Calu3 (cell line): ENCODE data around the gene ATXN2. TPM values are rescaled to one million over a fixed set of nuclear protein-coding genes. Genes with fewer than 3 reads are reported as not detected.
"Not testable (repeated sequence)": the region's sequence is repeated elsewhere in the genome, so short reads cannot be mapped to it uniquely, and the experiment has no call there.

Experiments
- BruUV-seq: library from RNA; stranded (reverse); fragments of 400-500 nt; replicated peaks from 2 replicates; lab custom pipeline; 2021; lab: Mats Ljungman, UMichigan
- CTCF ChIA-PET: fragments of 300-600 bp; sonication (Branson Sonifier 250); formaldehyde crosslinking; loops from one replicate; lab custom pipeline; 2022; ENCODE audit warnings: antibody characterized with exemption; lab: Charles Lee
- DNase-seq: peaks from one replicate; pipeline ENCODE4 v3.0.0; 2022
- H3K27ac Mint-ChIP-seq: one replicate; pipeline ENCODE4 v1.8.0; 2022; ENCODE audit warnings: mixed read lengths; ENCODE audit not compliant: unreplicated experiment
- H3K27me3 Mint-ChIP-seq: one replicate; pipeline ENCODE4 v1.8.0; 2022; ENCODE audit warnings: mixed read lengths; ENCODE audit not compliant: unreplicated experiment
- H3K36me3 Mint-ChIP-seq: one replicate; pipeline ENCODE4 v1.8.0; 2022; ENCODE audit warnings: mild to moderate bottlenecking, moderate library complexity, mixed read lengths; ENCODE audit not compliant: insufficient read depth, unreplicated experiment
- H3K4me1 Mint-ChIP-seq: one replicate; pipeline ENCODE4 v1.8.0; 2022; ENCODE audit warnings: mild to moderate bottlenecking, low read depth, mixed read lengths; ENCODE audit not compliant: unreplicated experiment
- H3K4me3 Mint-ChIP-seq: one replicate; pipeline ENCODE4 v1.8.0; 2022; ENCODE audit warnings: mild to moderate bottlenecking, low read depth, moderate library complexity, mixed read lengths; ENCODE audit not compliant: unreplicated experiment
- H3K9me3 Mint-ChIP-seq: one replicate; pipeline ENCODE4 v1.8.0; 2022; ENCODE audit warnings: low read depth, mixed read lengths; ENCODE audit not compliant: unreplicated experiment
- intact Hi-C: fragments of 100-400 bp; cut with micrococcal nuclease; formaldehyde crosslinking; loops from one replicate; pipeline ENCODE4 v1.10.0; 2022; ENCODE audit not compliant: unreplicated experiment
- total RNA-seq: library from RNA; stranded (reverse); gene quantifications from 2 replicates; pipeline ENCODE4 v1.2.3, GENCODE V29; 2022
- TF ChIP-seq, protein P1 (sequence below): fragments of 200-600 bp; IDR thresholded peaks from one replicate; pipeline ENCODE4 v1.8.0; 2022; ENCODE audit warnings: antibody characterized with exemption; ENCODE audit not compliant: unreplicated experiment

The ATXN2 gene
- total RNA-seq, 1 experiment from 2014 or later = 123 TPM

- no peak overlapping the region for H3K4me3 Mint-ChIP-seq
- intact Hi-C loops = no loop called here
- TF ChIP-seq, protein P1, sequence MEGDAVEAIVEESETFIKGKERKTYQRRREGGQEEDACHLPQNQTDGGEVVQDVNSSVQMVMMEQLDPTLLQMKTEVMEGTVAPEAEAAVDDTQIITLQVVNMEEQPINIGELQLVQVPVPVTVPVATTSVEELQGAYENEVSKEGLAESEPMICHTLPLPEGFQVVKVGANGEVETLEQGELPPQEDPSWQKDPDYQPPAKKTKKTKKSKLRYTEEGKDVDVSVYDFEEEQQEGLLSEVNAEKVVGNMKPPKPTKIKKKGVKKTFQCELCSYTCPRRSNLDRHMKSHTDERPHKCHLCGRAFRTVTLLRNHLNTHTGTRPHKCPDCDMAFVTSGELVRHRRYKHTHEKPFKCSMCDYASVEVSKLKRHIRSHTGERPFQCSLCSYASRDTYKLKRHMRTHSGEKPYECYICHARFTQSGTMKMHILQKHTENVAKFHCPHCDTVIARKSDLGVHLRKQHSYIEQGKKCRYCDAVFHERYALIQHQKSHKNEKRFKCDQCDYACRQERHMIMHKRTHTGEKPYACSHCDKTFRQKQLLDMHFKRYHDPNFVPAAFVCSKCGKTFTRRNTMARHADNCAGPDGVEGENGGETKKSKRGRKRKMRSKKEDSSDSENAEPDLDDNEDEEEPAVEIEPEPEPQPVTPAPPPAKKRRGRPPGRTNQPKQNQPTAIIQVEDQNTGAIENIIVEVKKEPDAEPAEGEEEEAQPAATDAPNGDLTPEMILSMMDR = no peak
- H3K27ac Mint-ChIP-seq = no peak overlapping the region
- no peaks in the 10 kb centered on the region for H3K9me3 Mint-ChIP-seq
- H3K4me1 Mint-ChIP-seq = no peaks in the 10 kb centered on the region
- BruUV-seq = no TSS peak
- no peak for DNase-seq
- CTCF ChIA-PET = no interaction called here
- H3K36me3 Mint-ChIP-seq = peaks cover 31% of the 10 kb centered on the region
- H3K27me3 Mint-ChIP-seq = no peaks in the 10 kb centered on the region
These were observed 3.2 kb upstream of the ATXN2 start for GRCh38 chr12:111602348-111602747.

- intact Hi-C loops, H3K4me3 Mint-ChIP-seq, H3K27me3 Mint-ChIP-seq, H3K9me3 Mint-ChIP-seq, DNase-seq, BruUV-seq, CTCF ChIA-PET, H3K4me1 Mint-ChIP-seq: not testable (repeated sequence)
- peak overlapping the region; percentile 99 for H3K27ac Mint-ChIP-seq
- H3K36me3 Mint-ChIP-seq = peaks cover 36% of the 10 kb centered on the region
These were observed 1.9 kb upstream of the ATXN2 start for GRCh38 chr12:111600986-111601385.

- TF ChIP-seq, protein P1 = no peak
- BruUV-seq = no TSS peak
- intact Hi-C loops = no loop called here
- Mint-ChIP-seq H3K4me3 (peak overlapping the region; percentile 94), H3K4me1 (peaks cover 9% of the 10 kb centered on the region), H3K27me3 (no peaks in the 10 kb centered on the region), H3K27ac (peak overlapping the region; percentile 99), H3K9me3 (no peaks in the 10 kb centered on the region), H3K36me3 (peaks cover 42% of the 10 kb centered on the region)
- CTCF ChIA-PET = no interaction called here
- DNase-seq = no peak
These were observed 1.1 kb upstream of the ATXN2 start for GRCh38 chr12:111600205-111600642.

DNA sequence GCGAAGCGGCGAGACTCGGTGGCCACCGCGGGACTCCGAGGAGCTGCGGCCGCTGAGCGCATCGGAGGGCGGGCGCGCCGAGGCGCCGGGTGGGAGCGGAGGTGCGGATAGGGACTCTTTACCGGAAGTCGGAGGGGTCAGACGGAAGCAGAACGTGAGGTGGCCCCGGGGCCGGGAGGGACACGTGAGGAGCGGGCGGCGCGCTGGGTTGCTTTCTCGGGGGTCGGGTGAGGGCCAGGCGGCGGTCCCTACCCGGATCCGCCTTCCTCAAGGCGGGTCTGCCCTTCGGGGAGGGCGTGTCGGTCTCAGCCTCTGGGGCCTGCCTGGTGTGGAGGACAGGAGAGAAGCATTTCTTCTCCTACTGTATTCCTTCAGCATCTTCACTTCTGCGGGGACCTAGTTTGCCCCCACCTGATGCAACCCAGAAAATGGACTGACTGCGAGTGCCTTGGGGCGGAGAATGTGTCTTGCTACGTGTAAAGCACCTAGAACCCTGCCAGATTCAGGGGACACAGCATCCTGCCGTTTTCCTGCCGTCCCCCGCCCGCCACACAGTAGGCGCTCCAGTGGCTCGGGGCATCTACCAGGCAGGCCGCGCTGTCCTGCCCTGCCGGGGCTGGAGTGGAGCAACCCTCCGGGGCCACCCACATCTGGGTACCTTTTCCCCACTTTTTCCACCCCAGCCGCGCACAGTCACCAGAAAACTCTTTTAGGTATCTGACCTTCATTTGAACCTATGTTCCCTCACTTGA lies 514 bp upstream of the ATXN2 start:
- no peaks in the 10 kb centered on the region for H3K27me3 Mint-ChIP-seq
- peaks cover 44% of the 10 kb centered on the region for H3K36me3 Mint-ChIP-seq
- CTCF ChIA-PET = interaction anchor here (0.6 kb wide), 2 partner anchors 43 to 74 kb away, joined by 3 read pairs; no protein-coding TSS in a partner anchor
- H3K4me1 Mint-ChIP-seq = peaks cover 14% of the 10 kb centered on the region
- H3K27ac Mint-ChIP-seq = peak overlapping the region; percentile 99
- TF ChIP-seq, protein P1 = no peak
- DNase-seq = peak; percentile 95
- intact Hi-C loops = loop anchor here (5.0 kb wide), 1 partner anchor 42 kb away; no protein-coding TSS in a partner anchor
- TSS peak; percentile 87 for BruUV-seq
- H3K9me3 Mint-ChIP-seq = no peaks in the 10 kb centered on the region
- peak overlapping the region; percentile 94 for H3K4me3 Mint-ChIP-seq
